ENCODE data around the gene ZFP92. TPM values are rescaled to one million over a fixed set of nuclear protein-coding genes. Genes with fewer than 3 reads are reported as not detected.
A peak's percentile ranks its signal among the peaks of the same experiment; 100 is the strongest.

Gene ZFP92
- total and polyA plus RNA-seq, 4 donors = 0.23 to 0.99 (median 0.81) TPM

DNA sequence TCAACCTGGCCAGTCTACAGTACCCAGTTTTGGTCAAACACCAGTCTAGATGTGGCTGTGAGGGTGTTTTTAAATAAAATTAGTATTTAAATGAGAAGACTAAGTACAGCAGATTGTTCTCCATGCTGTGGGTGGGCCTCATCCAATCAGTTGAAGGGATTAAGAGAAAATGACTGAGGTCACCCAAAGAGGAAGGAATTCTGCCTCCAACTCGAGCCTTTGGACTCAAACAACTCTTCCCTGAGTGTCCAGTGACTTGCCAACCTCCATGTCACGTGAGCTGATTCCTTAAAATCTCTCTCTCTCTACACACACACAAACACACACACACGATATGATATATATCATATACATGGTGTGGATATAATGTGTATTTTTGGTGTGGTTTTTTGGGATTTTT lies 24.6 kb downstream of the ZFP92 start:
- DNase-seq (no peak), ATAC-seq (ENCODE audit: low FRiP score) (no peak)
- Histone ChIP-seq H3K27ac (ENCODE audit: low read depth in 1 of 2, low read length in 2 of 2) (no peak overlapping the region), H3K27me3 (ENCODE audit: control insufficient read depth in 1 of 2, insufficient read depth in 2 of 2, low read length in 1 of 2) (no peaks in the 10 kb centered on the region), H3K4me3 (ENCODE audit: low read length in 2 of 2) (no peak overlapping the region), H3K9me3 (ENCODE audit: control insufficient read depth, low read length) (peaks cover 1% of the 10 kb centered on the region), H3K4me1 (ENCODE audit: control insufficient read depth in 1 of 2, insufficient read depth in 2 of 2, low read length in 2 of 2) (no peaks in the 10 kb centered on the region), H3K36me3 (ENCODE audit: control insufficient read depth in 1 of 2, insufficient read depth in 2 of 2, low read length in 1 of 2) (no peaks in the 10 kb centered on the region)
- intact Hi-C loops (cut with DNase I) = no loop called here
- 71 to 86% methylated on average over 3 of the region's 3 CpGs for WGBS, 2 donors

DNA sequence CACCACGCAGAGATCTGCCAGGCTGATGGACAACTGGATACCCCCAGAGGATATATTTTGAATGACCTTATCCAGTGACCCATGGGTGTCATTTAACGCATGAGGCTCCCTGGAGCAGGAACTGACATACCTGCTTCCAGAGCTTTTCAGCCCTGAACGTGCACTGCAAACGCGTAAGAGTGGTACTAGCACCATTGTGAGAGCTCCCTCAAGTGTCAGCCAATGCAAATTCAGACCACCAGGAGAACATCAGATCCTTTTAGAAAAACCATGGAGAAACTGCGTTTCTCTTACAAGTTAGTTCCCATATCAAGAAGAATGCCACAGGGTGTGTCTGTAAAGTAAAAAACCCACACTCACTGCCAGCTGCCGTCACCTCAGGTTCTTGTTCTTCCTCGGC lies 27.3 kb downstream of the ZFP92 start:
- Histone ChIP-seq H3K4me1 (ENCODE audit: control insufficient read depth in 1 of 2, insufficient read depth in 2 of 2, low read length in 2 of 2) (no peaks in the 10 kb centered on the region), H3K36me3 (ENCODE audit: control insufficient read depth in 1 of 2, insufficient read depth in 2 of 2, low read length in 1 of 2) (no peaks in the 10 kb centered on the region), H3K4me3 (ENCODE audit: low read length in 2 of 2) (no peak overlapping the region), H3K27me3 (ENCODE audit: control insufficient read depth in 1 of 2, insufficient read depth in 2 of 2, low read length in 1 of 2) (no peaks in the 10 kb centered on the region), H3K9me3 (ENCODE audit: control insufficient read depth, low read length) (no peaks in the 10 kb centered on the region), H3K27ac (ENCODE audit: low read depth in 1 of 2, low read length in 2 of 2) (no peak overlapping the region)
- intact Hi-C loops (cut with DNase I) = no loop called here
- ATAC-seq (ENCODE audit: low FRiP score) (no peak), DNase-seq (peak in 1 of 2 donors; percentile 15)
- 18 to 42% methylated on average over 8 of the region's 8 CpGs for WGBS, 2 donors

DNA sequence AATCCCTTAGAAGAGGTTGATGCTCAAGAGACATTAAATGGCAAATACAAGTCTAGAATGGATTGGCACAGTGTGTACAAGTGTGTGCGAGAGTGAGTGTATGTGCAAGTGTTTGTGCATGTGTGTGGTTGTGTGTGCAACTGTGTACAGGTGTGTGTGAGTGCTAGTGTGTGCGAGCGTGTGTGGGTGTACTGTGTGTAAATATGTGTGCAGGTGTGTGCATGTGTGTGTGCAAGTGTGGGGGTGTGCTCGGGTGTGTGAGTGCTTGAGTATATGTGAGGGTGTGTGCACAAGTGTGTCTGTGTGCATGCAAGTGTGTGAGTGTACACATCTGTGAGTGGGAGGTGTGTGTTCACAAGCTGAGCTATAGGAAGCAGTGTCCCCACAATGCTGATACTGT lies 28.7 kb downstream of the ZFP92 start:
- Histone ChIP-seq H3K9me3 (ENCODE audit: control insufficient read depth, low read length) (no peaks in the 10 kb centered on the region), H3K27me3 (ENCODE audit: control insufficient read depth in 1 of 2, insufficient read depth in 2 of 2, low read length in 1 of 2) (no peaks in the 10 kb centered on the region), H3K4me1 (ENCODE audit: control insufficient read depth in 1 of 2, insufficient read depth in 2 of 2, low read length in 2 of 2) (no peaks in the 10 kb centered on the region), H3K36me3 (ENCODE audit: control insufficient read depth in 1 of 2, insufficient read depth in 2 of 2, low read length in 1 of 2) (no peaks in the 10 kb centered on the region), H3K27ac (ENCODE audit: low read depth in 1 of 2, low read length in 2 of 2) (no peak overlapping the region), H3K4me3 (ENCODE audit: low read length in 2 of 2) (no peak overlapping the region)
- WGBS, 2 donors = 89 to 96% methylated on average over 4 of the region's 4 CpGs
- DNase-seq (no peak), ATAC-seq (ENCODE audit: low FRiP score) (no peak)
- intact Hi-C loops (cut with DNase I) = no loop called here

DNA sequence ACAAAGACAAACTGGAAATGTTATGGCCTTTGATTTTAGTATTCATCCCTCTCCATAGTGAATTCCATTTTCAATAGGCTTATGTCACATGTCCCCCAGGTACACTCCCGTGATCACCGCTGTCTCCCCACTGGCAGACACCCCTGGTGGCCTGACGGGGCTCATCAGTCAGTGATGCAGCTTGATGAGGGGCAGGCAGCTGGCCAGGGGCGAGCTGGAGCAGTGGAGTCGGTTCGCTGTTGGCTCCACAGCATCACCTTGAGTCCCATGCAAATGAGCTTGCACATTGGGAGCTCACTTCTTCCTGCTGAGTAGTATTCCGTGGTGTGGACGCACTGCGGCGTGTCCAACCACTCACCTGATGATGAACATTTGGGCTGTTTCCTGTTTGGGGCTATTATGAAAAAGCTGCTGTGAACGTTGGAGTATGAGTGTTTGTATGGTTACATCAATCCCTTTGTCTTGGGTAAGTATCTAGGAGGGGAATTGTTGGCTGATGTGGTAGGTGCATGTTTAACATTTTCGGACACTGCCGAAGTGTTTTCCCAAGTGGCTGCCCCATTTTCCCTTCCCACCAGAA lies 29.4 kb downstream of the ZFP92 start:
- Histone ChIP-seq H3K27me3 (ENCODE audit: control insufficient read depth in 1 of 2, insufficient read depth in 2 of 2, low read length in 1 of 2) (no peaks in the 10 kb centered on the region), H3K27ac (ENCODE audit: low read depth in 1 of 2, low read length in 2 of 2) (no peak overlapping the region), H3K4me3 (ENCODE audit: low read length in 2 of 2) (no peak overlapping the region), H3K4me1 (ENCODE audit: control insufficient read depth in 1 of 2, insufficient read depth in 2 of 2, low read length in 2 of 2) (no peaks in the 10 kb centered on the region), H3K9me3 (ENCODE audit: control insufficient read depth, low read length) (no peaks in the 10 kb centered on the region), H3K36me3 (ENCODE audit: control insufficient read depth in 1 of 2, insufficient read depth in 2 of 2, low read length in 1 of 2) (no peaks in the 10 kb centered on the region)
- no peak for ATAC-seq (ENCODE audit: low FRiP score)
- DNase-seq = peak in 1 of 2 donors; percentile 42
- WGBS, 2 donors = 62 to 66% methylated on average over 13 of the region's 13 CpGs
- intact Hi-C loops (cut with DNase I) = no loop called here

DNA sequence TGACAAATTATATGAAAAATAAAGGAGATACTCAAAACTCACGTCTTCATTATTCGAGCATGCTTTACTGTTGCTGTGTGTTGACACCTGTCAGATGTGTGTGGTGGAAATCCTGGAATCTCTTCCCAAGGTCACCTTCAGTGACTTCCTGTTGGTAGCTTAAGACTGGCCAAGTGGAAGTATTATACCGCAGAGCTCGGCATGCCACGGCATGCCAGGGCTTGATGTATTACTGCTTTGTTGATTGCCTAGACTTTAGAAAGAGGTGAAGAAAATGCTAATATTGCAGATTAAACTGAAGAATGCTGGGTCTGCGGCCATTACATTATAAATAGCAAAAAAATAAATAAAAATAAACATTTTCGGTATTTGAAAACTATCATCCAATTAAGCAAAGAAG lies 30.0 kb downstream of the ZFP92 start:
- no peaks in the 10 kb centered on the region for H3K4me1 ChIP-seq (ENCODE audit: control insufficient read depth in 1 of 2, insufficient read depth in 2 of 2, low read length in 2 of 2)
- no peak overlapping the region for H3K4me3 ChIP-seq (ENCODE audit: low read length in 2 of 2)
- no peaks in the 10 kb centered on the region for H3K27me3 ChIP-seq (ENCODE audit: control insufficient read depth in 1 of 2, insufficient read depth in 2 of 2, low read length in 1 of 2)
- intact Hi-C loops (cut with DNase I) = no loop called here
- H3K9me3 ChIP-seq (ENCODE audit: control insufficient read depth, low read length) = no peaks in the 10 kb centered on the region
- H3K36me3 ChIP-seq (ENCODE audit: control insufficient read depth in 1 of 2, insufficient read depth in 2 of 2, low read length in 1 of 2) = no peaks in the 10 kb centered on the region
- no peak overlapping the region for H3K27ac ChIP-seq (ENCODE audit: low read depth in 1 of 2, low read length in 2 of 2)
- ATAC-seq (ENCODE audit: low FRiP score) (no peak), DNase-seq (peak in 1 of 2 donors; percentile 9)
- 44 to 74% methylated on average over 7 of the region's 7 CpGs for WGBS, 2 donors

DNA sequence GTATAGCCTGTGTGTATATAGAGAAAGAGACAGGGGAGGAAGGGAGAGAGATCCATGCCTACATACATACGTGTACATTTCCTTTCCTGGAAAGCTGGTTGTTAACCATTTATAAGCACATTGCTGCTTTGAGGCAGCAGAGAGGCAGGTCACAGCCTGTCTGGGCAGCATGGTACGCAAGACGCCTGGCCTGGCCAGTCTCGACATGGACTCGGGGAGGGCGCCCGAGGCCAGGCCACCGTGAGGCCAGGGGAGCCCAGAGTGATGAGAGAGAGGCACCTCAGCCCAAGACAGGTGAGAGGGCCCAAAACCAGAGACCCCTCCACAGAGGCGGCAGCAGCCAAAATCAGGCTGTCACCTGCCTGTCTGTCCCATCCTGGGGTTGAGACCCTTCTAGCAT lies 30.7 kb downstream of the ZFP92 start:
- DNase-seq (peak in 1 of 2 donors; percentile 34), ATAC-seq (ENCODE audit: low FRiP score) (no peak)
- 60 to 75% methylated on average over 9 of the region's 9 CpGs for WGBS, 2 donors
- no peaks in the 10 kb centered on the region for H3K27me3 ChIP-seq (ENCODE audit: control insufficient read depth in 1 of 2, insufficient read depth in 2 of 2, low read length in 1 of 2)
- intact Hi-C loops (cut with DNase I) = no loop called here
- H3K9me3 ChIP-seq (ENCODE audit: control insufficient read depth, low read length) = no peaks in the 10 kb centered on the region
- no peaks in the 10 kb centered on the region for H3K4me1 ChIP-seq (ENCODE audit: control insufficient read depth in 1 of 2, insufficient read depth in 2 of 2, low read length in 2 of 2)
- no peak overlapping the region for H3K4me3 ChIP-seq (ENCODE audit: low read length in 2 of 2)
- no peaks in the 10 kb centered on the region for H3K36me3 ChIP-seq (ENCODE audit: control insufficient read depth in 1 of 2, insufficient read depth in 2 of 2, low read length in 1 of 2)
- H3K27ac ChIP-seq (ENCODE audit: low read depth in 1 of 2, low read length in 2 of 2) = no peak overlapping the region

DNA sequence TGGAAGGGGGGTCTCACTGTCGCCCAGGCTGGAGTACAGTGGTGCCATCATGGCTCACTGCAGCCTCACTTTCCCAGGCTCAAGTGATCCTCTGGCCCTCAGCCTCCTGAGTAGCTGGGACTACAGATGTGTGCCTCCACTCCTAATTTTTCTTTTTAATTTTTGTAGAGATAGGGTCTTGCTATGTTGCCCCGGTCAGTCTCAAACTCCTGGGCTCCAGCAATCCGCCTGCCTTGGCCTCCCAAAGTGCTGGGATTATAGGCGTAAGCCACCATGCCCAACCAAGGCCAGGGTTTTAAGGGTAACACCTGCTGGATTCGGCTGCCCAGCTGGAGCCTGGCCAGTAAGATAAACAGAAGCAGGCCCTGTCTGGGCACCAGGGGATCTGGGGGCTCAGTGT lies 31.2 kb downstream of the ZFP92 start:
- peak in 1 of 2 donors; percentile 23 for DNase-seq
- H3K9me3 ChIP-seq (ENCODE audit: control insufficient read depth, low read length) = no peaks in the 10 kb centered on the region
- H3K27ac ChIP-seq (ENCODE audit: low read depth in 1 of 2, low read length in 2 of 2) = no peak overlapping the region
- H3K27me3 ChIP-seq (ENCODE audit: control insufficient read depth in 1 of 2, insufficient read depth in 2 of 2, low read length in 1 of 2) = no peaks in the 10 kb centered on the region
- intact Hi-C loops (cut with DNase I) = no loop called here
- H3K4me1 ChIP-seq (ENCODE audit: control insufficient read depth in 1 of 2, insufficient read depth in 2 of 2, low read length in 2 of 2) = no peaks in the 10 kb centered on the region
- no peak for ATAC-seq (ENCODE audit: low FRiP score)
- H3K4me3 ChIP-seq (ENCODE audit: low read length in 2 of 2) = no peak overlapping the region
- 73 to 76% methylated on average over 5 of the region's 5 CpGs for WGBS, 2 donors
- no peaks in the 10 kb centered on the region for H3K36me3 ChIP-seq (ENCODE audit: control insufficient read depth in 1 of 2, insufficient read depth in 2 of 2, low read length in 1 of 2)

DNA sequence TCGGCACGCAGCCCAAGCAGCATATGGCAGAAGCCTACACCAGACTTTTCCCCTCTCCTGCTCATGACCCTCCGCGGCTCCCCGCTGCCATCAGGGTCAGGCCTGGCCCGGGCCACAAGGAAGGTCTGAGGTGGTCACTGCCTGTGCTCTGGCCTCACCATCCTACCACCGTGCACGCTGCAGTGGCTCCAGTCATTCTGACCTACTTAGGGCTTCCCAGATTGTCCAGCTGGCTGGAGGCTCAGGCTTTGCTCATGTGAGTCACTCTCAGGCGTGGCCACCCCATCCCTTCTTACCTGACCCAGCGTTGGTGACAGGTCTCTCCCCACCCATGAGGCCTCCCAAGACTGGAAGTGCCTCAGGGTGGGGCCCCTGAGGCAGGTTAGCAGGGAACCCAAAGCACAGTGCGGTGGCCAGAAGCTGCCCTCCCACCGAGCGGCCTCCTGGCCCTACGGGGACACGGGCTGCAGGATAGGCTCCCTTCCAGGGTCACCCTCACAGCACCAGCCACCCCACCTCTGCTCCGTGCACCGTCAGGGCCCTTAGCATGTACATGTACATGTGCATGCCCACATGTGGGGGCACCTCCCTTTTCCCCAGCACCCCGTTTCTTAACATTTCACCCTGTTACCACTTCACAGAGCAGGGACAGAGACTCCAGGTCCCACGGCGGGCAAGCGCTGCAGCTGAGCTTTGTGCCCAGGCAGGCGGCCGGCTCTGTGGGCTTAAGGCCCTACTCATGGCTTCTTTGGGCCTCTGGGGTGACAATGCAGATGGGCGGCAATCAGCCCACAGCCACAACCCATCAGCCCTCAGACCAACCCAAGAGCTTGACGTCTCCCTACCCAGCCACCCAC lies 32.4 kb downstream of the ZFP92 start:
- ATAC-seq (ENCODE audit: low FRiP score) = peak; percentile 8
- H3K9me3 ChIP-seq (ENCODE audit: control insufficient read depth, low read length) = no peaks in the 10 kb centered on the region
- H3K27ac ChIP-seq (ENCODE audit: low read depth in 1 of 2, low read length in 2 of 2) = no peak overlapping the region
- peak in 1 of 2 donors; percentile 72 for DNase-seq
- no peaks in the 10 kb centered on the region for H3K27me3 ChIP-seq (ENCODE audit: control insufficient read depth in 1 of 2, insufficient read depth in 2 of 2, low read length in 1 of 2)
- H3K4me1 ChIP-seq (ENCODE audit: control insufficient read depth in 1 of 2, insufficient read depth in 2 of 2, low read length in 2 of 2) = no peaks in the 10 kb centered on the region
- WGBS, 2 donors = 85 to 91% methylated on average over 25 of the region's 25 CpGs
- no peaks in the 10 kb centered on the region for H3K36me3 ChIP-seq (ENCODE audit: control insufficient read depth in 1 of 2, insufficient read depth in 2 of 2, low read length in 1 of 2)
- H3K4me3 ChIP-seq (ENCODE audit: low read length in 2 of 2) = no peak overlapping the region
- intact Hi-C loops (cut with DNase I) = no loop called here
